GM12878 (cell line): ENCODE measurements around the gene MAST1. TPM values are rescaled to one million over a fixed set of nuclear protein-coding genes. Genes with fewer than 3 reads are reported as not detected.

ENCODE experiments used
- DPF2 ChIP-seq: fragments of 450-650 bp; IDR thresholded peaks from 2 replicates; pipeline ENCODE4 v1.6.1; 2017; ENCODE audit warnings: mild to moderate bottlenecking
- FOXM1 ChIP-seq: IDR thresholded peaks from 2 replicates; pipeline ENCODE4 v1.6.1; 2012; ENCODE audit warnings: low read depth, mild to moderate bottlenecking, inconsistent platforms, low read length, moderate library complexity
- HDAC2 ChIP-seq: fragments of 200-600 bp; sonication (generic); IDR thresholded peaks from 2 replicates; pipeline ENCODE4 v1.6.1; 2017
- IRF4 ChIP-seq: IDR thresholded peaks from 2 replicates; pipeline ENCODE4 v1.6.1; 2011; ENCODE audit warnings: low read depth, low read length
- MAX ChIP-seq: IDR thresholded peaks from 2 replicates; pipeline ENCODE4 v1.6.1; 2012; ENCODE audit warnings: low read depth, low read length, improper control_type of control experiment
- MEF2A ChIP-seq: IDR thresholded peaks from 2 replicates; pipeline ENCODE4 v1.6.1; 2011; ENCODE audit warnings: low read depth, mild to moderate bottlenecking, low read length, moderate library complexity; ENCODE audit not compliant: insufficient read depth
- MLLT1 ChIP-seq: fragments of 450-650 bp; IDR thresholded peaks from 2 replicates; pipeline ENCODE4 v1.6.1; 2016; ENCODE audit warnings: mild to moderate bottlenecking
- NR2C1 ChIP-seq: fragments of 450-650 bp; IDR thresholded peaks from 2 replicates; pipeline ENCODE4 v1.6.1; 2017; ENCODE audit warnings: antibody characterized with exemption, mild to moderate bottlenecking, moderate library complexity
- NR2F1 ChIP-seq: fragments of 450-650 bp; conservative IDR thresholded peaks from 2 replicates; pipeline ENCODE4 v1.6.1; 2017; ENCODE audit warnings: mild to moderate bottlenecking
- PML ChIP-seq: IDR thresholded peaks from 2 replicates; pipeline ENCODE4 v1.6.1; 2012; ENCODE audit warnings: low read length, inconsistent platforms
- RBBP5 ChIP-seq: fragments of 200-600 bp; sonication (generic); conservative IDR thresholded peaks from 2 replicates; pipeline ENCODE4 v1.6.1; 2016
- STAT1 ChIP-seq: fragments of 450-650 bp; conservative IDR thresholded peaks from 2 replicates; pipeline ENCODE4 v1.6.1; 2014; ENCODE audit warnings: antibody characterized with exemption, mild to moderate bottlenecking
- TARDBP ChIP-seq: IDR thresholded peaks from 2 replicates; pipeline ENCODE4 v1.6.1; 2016; ENCODE audit warnings: borderline replicate concordance
- YBX1 ChIP-seq: fragments of 450-650 bp; IDR thresholded peaks from 2 replicates; pipeline ENCODE4 v1.6.1; 2016; ENCODE audit warnings: antibody characterized with exemption
- ZBTB11 ChIP-seq: fragments of 450-650 bp; formaldehyde crosslinking; IDR thresholded peaks from 2 replicates; pipeline ENCODE4 v1.5.0; 2022; ENCODE audit warnings: mild to moderate bottlenecking, missing genetic modification characterization
- ZBTB40 ChIP-seq: fragments of 450-650 bp; IDR thresholded peaks from 2 replicates; pipeline ENCODE4 v1.6.1; 2016; ENCODE audit warnings: mild to moderate bottlenecking, moderate library complexity, borderline replicate concordance
- ZNF207 ChIP-seq: fragments of 450-650 bp; IDR thresholded peaks from 2 replicates; pipeline ENCODE4 v1.6.1; 2014; ENCODE audit warnings: antibody characterized with exemption, mild to moderate bottlenecking, borderline replicate concordance
- ZNF592 ChIP-seq: fragments of 450-650 bp; IDR thresholded peaks from 2 replicates; pipeline ENCODE4 v1.6.1; 2017; ENCODE audit warnings: mild to moderate bottlenecking, moderate library complexity
- polyA plus RNA-seq, 11 experiments: library from polyadenylated mRNA; depleted of rRNA in 4 of 11; unstranded in 6 of 11; stranded (reverse) in 5 of 11; fragments of >200 nt; fragmentation: Nextera tagmentation in 4 of 11; fragmentation: Illumina TruSeq in 1 of 11; extraction: Ambion mirVana in 4 of 11; extraction: Trizol in 1 of 11; gene quantifications; 1 replicate in 1 of 11; 2 replicates in 10 of 11; pipeline versions ENCODE4 v1.2.1 to v1.2.3, GENCODE V29; 2011 to 2016; ENCODE audit warnings: inconsistent platforms in 2 of 11, missing spikeins in 2 of 11, low read depth in 1 of 11
- total RNA-seq, 4 experiments: library from RNA; depleted of rRNA in 3 of 4; stranded (reverse); fragments of >200 nt in 3 of 4; fragmentation: Illumina TruSeq in 1 of 4; extraction: Trizol in 1 of 4; gene quantifications; 2 replicates each; pipeline versions ENCODE4 v1.2.1 to v1.2.3, GENCODE V29; 2013 to 2021

MAST1 gene
- total and polyA plus RNA-seq, 10 of the 15 experiments (the other 5 are each of a cell fraction or from before 2014, with no cell fraction given) = 0.08 to 0.79 (median 0.44) TPM; not detected in 1

- no peak for TF ChIP-seq ZNF592
- peak; percentile 91 for TF ChIP-seq DPF2
- no peak for TF ChIP-seq ZNF207
- no peak for TF ChIP-seq HDAC2
- TF ChIP-seq PML = no peak
- peak; percentile 66; the same call in 1 of the 2 replicates for TF ChIP-seq IRF4
- TF ChIP-seq STAT1 = no peak
- TF ChIP-seq RBBP5 = no peak
- no peak for TF ChIP-seq YBX1
- peak; percentile 99 for TF ChIP-seq NR2F1
- TF ChIP-seq MEF2A = no peak
- TF ChIP-seq FOXM1 = no peak
- TF ChIP-seq TARDBP = no peak
- TF ChIP-seq NR2C1 = no peak
- TF ChIP-seq MAX = no peak
- TF ChIP-seq MLLT1 = peak; percentile 88
- TF ChIP-seq ZBTB11 (CRISPR knock-in tag) = no peak
- no peak for TF ChIP-seq ZBTB40
Measured at GRCh38 chr19:12899891-12900518, 61.7 kb downstream of the MAST1 start (continued).
